ENCODE measurements around the gene GH2.
"Not testable (repeated sequence)": the region's sequence is repeated elsewhere in the genome, so short reads cannot be mapped to it uniquely, and the experiment has no call there.

GH2 gene

DNA sequence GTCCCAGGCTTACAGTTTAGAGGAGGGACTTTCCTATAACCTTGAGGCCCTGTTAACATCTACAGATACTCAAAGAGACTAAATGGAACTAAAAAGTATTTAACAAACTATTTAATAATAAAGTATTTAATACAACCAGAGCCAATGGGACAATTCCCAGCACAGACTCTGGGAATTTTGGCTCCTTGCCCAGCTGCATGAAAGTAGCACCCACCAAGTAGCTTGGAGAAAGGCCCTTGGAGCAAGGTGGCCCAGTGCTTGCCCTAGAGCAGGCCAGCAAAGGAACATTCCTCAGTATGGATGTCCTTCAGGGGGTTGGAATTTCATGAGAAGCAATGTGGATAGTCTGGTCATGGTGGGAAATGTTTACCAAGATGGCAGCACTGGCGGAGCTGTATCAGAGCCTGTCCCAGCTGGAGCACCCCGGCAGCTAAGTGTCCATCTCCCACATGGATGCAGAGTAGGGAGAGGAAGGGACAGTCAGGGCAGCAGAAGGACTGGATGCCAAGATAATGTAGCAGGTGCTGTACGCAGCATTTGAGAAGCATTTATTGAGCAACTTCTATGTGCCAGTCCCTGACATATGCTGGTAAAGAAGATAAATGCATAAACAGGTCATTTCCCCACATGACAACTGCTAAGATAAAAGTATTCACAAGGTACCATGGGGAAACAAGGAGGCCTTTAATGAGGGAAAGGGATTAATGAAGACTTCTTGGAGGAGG, 34.1 kb downstream of the GH2 start:
- Mint-ChIP-seq H3K4me3 (peak overlapping the region; percentile 40), H3K27me3 (no peaks in the 10 kb centered on the region), H3K36me3 (no peaks in the 10 kb centered on the region), H3K9me3 (no peaks in the 10 kb centered on the region), H3K4me1 (peaks cover 13% of the 10 kb centered on the region), H3K27ac (peak overlapping the region; percentile 84)
- ATAC-seq (ENCODE audit: low read depth) = no peak
- no peak for DNase-seq (ENCODE audit: low spot score in 2 of 2)

DNA sequence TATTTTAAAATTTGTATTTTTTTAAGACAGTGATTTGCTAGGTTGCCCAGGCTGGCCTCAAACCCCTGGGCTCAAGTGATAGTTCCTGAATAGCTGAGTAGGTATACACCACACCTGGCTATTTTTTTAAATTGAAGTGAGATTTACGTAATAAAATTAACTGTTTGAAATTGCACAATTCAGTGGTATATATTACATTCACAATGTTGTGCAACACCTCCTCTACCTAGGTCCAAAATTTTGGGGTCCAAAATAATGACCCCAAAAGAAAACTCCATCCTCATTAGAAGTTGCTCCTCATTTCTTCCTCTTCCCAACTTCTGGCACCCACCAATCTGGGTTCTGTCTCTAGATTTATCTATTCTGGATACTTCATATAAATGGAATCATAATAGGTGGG, 36.2 kb downstream of the GH2 start:
- ATAC-seq (ENCODE audit: low read depth) (no peak), DNase-seq (ENCODE audit: low spot score in 2 of 2) (no peak)
- Mint-ChIP-seq H3K27ac (no peak overlapping the region), H3K9me3 (no peaks in the 10 kb centered on the region), H3K27me3 (no peaks in the 10 kb centered on the region), H3K4me3 (no peak overlapping the region), H3K4me1 (peaks cover 21% of the 10 kb centered on the region), H3K36me3 (no peaks in the 10 kb centered on the region)

- H3K4me3 Mint-ChIP-seq = peak overlapping the region; percentile 84
- no peaks in the 10 kb centered on the region for H3K36me3 Mint-ChIP-seq
- ATAC-seq (ENCODE audit: low read depth) (no peak), DNase-seq (ENCODE audit: low spot score in 2 of 2) (no peak)
- H3K4me1 Mint-ChIP-seq = peaks cover 23% of the 10 kb centered on the region
- no peaks in the 10 kb centered on the region for H3K27me3 Mint-ChIP-seq
- H3K9me3 Mint-ChIP-seq = no peaks in the 10 kb centered on the region
- H3K27ac Mint-ChIP-seq = peak overlapping the region; percentile 89
These were observed 37.6 kb downstream of the GH2 start for GRCh38 chr17:63843910-63844677.

- Mint-ChIP-seq H3K27ac (peak overlapping the region; percentile 89), H3K4me3 (peak overlapping the region; percentile 84), H3K4me1 (peaks cover 18% of the 10 kb centered on the region)
- DNase-seq (ENCODE audit: low spot score in 2 of 2) (peak in 1 of 2 donors; percentile 36), ATAC-seq (ENCODE audit: low read depth) (peak; percentile 48)
- H3K9me3 Mint-ChIP-seq, H3K27me3 Mint-ChIP-seq, H3K36me3 Mint-ChIP-seq: not testable (repeated sequence)
These were observed 38.3 kb downstream of the GH2 start for GRCh38 chr17:63843387-63843888.

DNA sequence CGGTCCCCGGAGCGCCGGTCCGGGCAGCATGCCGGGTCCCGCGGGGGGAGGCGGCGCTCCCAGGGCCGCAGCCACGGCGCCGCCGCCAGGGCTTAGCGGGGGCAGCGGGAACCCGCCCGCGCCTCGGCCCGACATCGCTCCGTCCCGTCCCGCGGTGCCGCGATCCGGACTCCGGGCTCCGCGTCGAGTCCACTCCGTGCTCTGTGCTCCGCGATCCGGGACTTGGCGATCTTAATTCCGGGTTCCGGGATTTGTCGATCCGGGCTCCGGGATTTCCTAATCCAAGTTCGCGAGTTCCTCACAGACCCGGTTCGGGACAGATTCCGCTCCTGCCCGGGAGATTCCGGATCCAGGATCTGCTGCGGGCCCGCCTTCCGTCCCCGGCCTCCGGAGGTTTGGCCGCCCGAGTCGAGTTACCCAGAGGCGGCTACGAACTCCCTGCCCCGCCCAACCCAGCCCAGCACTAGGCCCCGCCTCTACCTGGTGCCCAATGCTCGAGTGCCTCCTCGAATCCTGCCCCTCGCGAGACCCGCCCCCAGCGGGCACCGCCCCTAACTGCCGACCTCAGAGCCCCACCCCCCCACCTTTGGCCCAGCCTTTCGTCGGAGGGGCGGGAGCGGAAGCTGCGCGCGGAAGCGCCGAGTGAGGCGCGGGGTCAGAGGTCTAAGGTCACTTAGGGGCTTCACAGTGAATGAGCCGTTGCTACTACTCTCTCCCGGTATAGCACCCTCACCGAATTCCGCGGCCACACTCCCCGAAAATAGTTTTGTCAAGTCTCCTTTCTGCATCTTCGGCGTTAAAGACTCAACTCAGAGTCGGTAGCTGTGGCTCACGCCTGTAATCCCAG, 39.0 kb downstream of the GH2 start, which contains the start of gene SMARCD2:
SMARCD2 (minus strand) TSS at position 146 of the 847 bp plus-strand sequence; CDS start at position 135, 11 bp downstream.
- ATAC-seq (ENCODE audit: low read depth) = peak; percentile 82
- H3K9me3 Mint-ChIP-seq = no peaks in the 10 kb centered on the region
- no peaks in the 10 kb centered on the region for H3K27me3 Mint-ChIP-seq
- no peaks in the 10 kb centered on the region for H3K36me3 Mint-ChIP-seq
- H3K4me1 Mint-ChIP-seq = peaks cover 16% of the 10 kb centered on the region
- peak; percentile 93 to 97 for DNase-seq (ENCODE audit: low spot score in 2 of 2)
- H3K27ac Mint-ChIP-seq = peak within 1 kb of the TSS; percentile 89
- peak within 1 kb of the TSS; percentile 95 for H3K4me3 Mint-ChIP-seq

GRCh38 chr17:63842173-63842539, 39.6 kb downstream of the GH2 start:
- Mint-ChIP-seq H3K27ac (peak overlapping the region; percentile 76), H3K36me3 (no peaks in the 10 kb centered on the region), H3K4me3 (peak overlapping the region; percentile 95), H3K9me3 (no peaks in the 10 kb centered on the region), H3K27me3 (no peaks in the 10 kb centered on the region), H3K4me1 (peaks cover 14% of the 10 kb centered on the region)
- no peak for DNase-seq (ENCODE audit: low spot score in 2 of 2)
- ATAC-seq (ENCODE audit: low read depth) = peak; percentile 17

GRCh38 chr17:63841350-63842172, 40.2 kb downstream of the GH2 start:
- ATAC-seq (ENCODE audit: low read depth) = no peak
- DNase-seq (ENCODE audit: low spot score in 2 of 2) = no peak
- Mint-ChIP-seq H3K4me3 (peak overlapping the region; percentile 95), H3K27me3 (no peaks in the 10 kb centered on the region), H3K27ac (peak overlapping the region; percentile 76), H3K9me3 (no peaks in the 10 kb centered on the region), H3K4me1 (peaks cover 14% of the 10 kb centered on the region), H3K36me3 (no peaks in the 10 kb centered on the region)

DNA sequence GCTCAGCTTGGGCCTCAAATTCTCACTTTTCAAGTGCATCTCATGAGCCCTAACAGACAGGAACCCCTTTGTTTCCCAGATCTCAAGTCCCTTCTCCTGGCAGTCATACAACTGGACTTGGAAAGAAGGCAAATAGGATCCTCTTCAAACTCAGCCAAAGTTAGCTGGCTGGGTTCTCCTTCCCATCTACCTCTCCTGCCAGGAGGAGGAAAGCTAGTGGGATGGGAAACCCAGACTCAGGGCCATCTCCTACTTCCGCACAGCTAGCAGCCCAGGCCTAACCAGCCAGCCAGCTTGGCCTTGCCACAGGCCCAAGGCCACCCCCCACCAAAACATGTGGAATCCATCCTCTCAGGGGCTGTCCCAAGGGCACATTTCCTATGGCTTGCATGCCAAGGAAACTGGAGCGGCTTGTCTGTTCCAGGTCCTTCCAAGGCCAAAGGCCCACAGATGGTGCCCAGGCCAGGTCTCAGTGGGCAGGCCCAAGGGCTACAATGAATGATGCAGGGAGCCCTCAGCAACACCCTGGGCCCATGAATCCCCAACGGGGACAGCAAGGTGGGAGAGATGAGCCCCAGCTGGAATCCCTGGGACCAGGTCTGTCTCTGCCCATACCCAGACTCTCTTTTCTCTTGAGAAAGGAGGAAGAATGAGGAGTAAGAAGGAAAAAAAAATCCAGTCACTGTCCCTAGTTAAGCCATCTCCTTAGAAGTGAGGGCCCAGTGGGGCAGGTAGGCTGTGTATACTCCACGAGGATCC, 41.0 kb downstream of the GH2 start:
- Mint-ChIP-seq H3K27me3 (no peaks in the 10 kb centered on the region), H3K27ac (peak overlapping the region; percentile 76), H3K9me3 (no peaks in the 10 kb centered on the region), H3K36me3 (no peaks in the 10 kb centered on the region), H3K4me1 (peaks cover 14% of the 10 kb centered on the region), H3K4me3 (peak overlapping the region; percentile 95)
- ATAC-seq (ENCODE audit: low read depth) = no peak
- no peak for DNase-seq (ENCODE audit: low spot score in 2 of 2)

- no peak overlapping the region for H3K27ac Mint-ChIP-seq
These were observed 43.0 kb downstream of the GH2 start for GRCh38 chr17:63838631-63839171.

DNA sequence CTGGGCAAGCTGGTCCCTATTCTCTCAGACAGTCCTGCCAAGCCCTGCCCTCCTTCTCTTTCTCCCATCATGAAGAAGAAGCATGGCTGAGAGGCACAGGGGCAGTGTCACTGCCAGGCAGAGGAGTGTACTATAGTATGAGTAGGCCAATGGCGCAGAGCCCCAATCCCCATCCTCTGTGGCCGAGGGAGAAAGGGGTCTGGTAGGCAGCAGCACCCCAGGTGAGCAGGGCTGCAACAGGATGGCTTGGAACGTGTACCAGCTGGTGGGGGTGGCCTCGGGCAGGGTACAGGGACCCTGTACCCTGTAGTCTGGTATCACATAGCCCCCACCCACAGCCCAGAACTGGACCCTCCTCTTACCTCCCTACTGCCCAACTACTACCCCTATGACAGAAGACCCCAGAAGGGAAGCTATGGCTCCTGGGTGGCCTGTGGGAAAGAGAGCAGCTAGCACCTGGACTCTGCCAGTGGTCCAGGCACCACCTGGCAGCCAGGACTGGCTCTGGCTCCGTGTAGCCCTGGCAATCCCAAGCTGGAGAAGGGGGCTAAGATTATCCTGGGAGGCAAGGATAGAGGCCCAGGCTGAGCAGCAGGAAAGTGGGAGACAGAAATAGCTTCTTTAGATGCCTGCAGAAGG, 43.7 kb downstream of the GH2 start:
- Mint-ChIP-seq H3K36me3 (peaks cover 7% of the 10 kb centered on the region), H3K4me1 (peaks cover 22% of the 10 kb centered on the region), H3K27ac (no peak overlapping the region)

More at GRCh38 chr17:63838631-63839171, 43.0 kb downstream of the GH2 start:
- no peaks in the 10 kb centered on the region for H3K9me3 Mint-ChIP-seq
- no peak for DNase-seq (ENCODE audit: low spot score in 2 of 2)
- no peaks in the 10 kb centered on the region for H3K27me3 Mint-ChIP-seq
- no peak overlapping the region for H3K4me3 Mint-ChIP-seq
- peaks cover 7% of the 10 kb centered on the region for H3K36me3 Mint-ChIP-seq
- H3K4me1 Mint-ChIP-seq = peaks cover 22% of the 10 kb centered on the region
- no peak for ATAC-seq (ENCODE audit: low read depth)

GRCh38 chr17:63837480-63837879, 44.3 kb downstream of the GH2 start:
- Mint-ChIP-seq H3K36me3 (peaks cover 11% of the 10 kb centered on the region), H3K9me3 (no peaks in the 10 kb centered on the region), H3K27me3 (no peaks in the 10 kb centered on the region), H3K4me1 (peaks cover 22% of the 10 kb centered on the region), H3K4me3 (no peak overlapping the region), H3K27ac (no peak overlapping the region)
- ATAC-seq (ENCODE audit: low read depth) (no peak), DNase-seq (ENCODE audit: low spot score in 2 of 2) (no peak)

More for the DNA sequence above, 43.7 kb downstream of the GH2 start:
- ATAC-seq (ENCODE audit: low read depth) (no peak), DNase-seq (ENCODE audit: low spot score in 2 of 2) (no peak)
- Mint-ChIP-seq H3K4me3 (no peak overlapping the region), H3K27me3 (no peaks in the 10 kb centered on the region), H3K9me3 (no peaks in the 10 kb centered on the region)

GRCh38 chr17:63836811-63837210, 44.9 kb downstream of the GH2 start:
- Mint-ChIP-seq H3K4me3 (no peak overlapping the region), H3K27me3 (no peaks in the 10 kb centered on the region), H3K27ac (no peak overlapping the region), H3K9me3 (no peaks in the 10 kb centered on the region), H3K4me1 (peaks cover 22% of the 10 kb centered on the region), H3K36me3 (peaks cover 18% of the 10 kb centered on the region)
- ATAC-seq (ENCODE audit: low read depth) = no peak
- DNase-seq (ENCODE audit: low spot score in 2 of 2) = no peak

All from memory B cell (primary cell).